CD4-positive, alpha-beta T cell treated with Interleukin-6 for 4 hours (primary cell): Measurements from ENCODE around the gene RNF152.

Source experiments
- DNase-seq: peaks from one replicate; pipeline ENCODE4 v3.0.0-alpha.2; 2020; ENCODE audit warnings: mixed read lengths

RNF152 gene

GRCh38 chr18:61892683-61893308 is at the start of gene RNF152:
RNF152 (minus strand) TSS chr18:61893007; CDS start chr18:61816463, 76,544 bp downstream.
- DNase-seq: peak; percentile 34

- no peak for DNase-seq
Measured at GRCh38 chr18:61941948-61942471, 49.2 kb upstream of the RNF152 start.

- no peak for DNase-seq
Measured at GRCh38 chr18:61939046-61939674, 46.4 kb upstream of the RNF152 start.

GRCh38 chr18:61935362-61935761 is 42.6 kb upstream of the RNF152 start:
- DNase-seq: no peak

GRCh38 chr18:61931654-61932379 is 39.0 kb upstream of the RNF152 start:
- DNase-seq: no peak

GRCh38 chr18:61929881-61930640 is 37.3 kb upstream of the RNF152 start:
- DNase-seq: no peak

- DNase-seq: no peak
Measured at GRCh38 chr18:61926532-61926931, 33.7 kb upstream of the RNF152 start.

- DNase-seq: no peak
Measured at GRCh38 chr18:61924550-61924949, 31.7 kb upstream of the RNF152 start.

- DNase-seq: no peak
Measured at GRCh38 chr18:61922435-61922834, 29.6 kb upstream of the RNF152 start.

GRCh38 chr18:61921621-61922235 is 28.9 kb upstream of the RNF152 start:
- DNase-seq: no peak

- DNase-seq: no peak
Measured at GRCh38 chr18:61917818-61918217, 25.0 kb upstream of the RNF152 start.

- no peak for DNase-seq
Measured at GRCh38 chr18:61912476-61912875, 19.7 kb upstream of the RNF152 start.

- no peak for DNase-seq
Measured at GRCh38 chr18:61910101-61910500, 17.3 kb upstream of the RNF152 start.

GRCh38 chr18:61908661-61909060 is 15.9 kb upstream of the RNF152 start:
- DNase-seq: no peak

- DNase-seq: peak; percentile 42
Measured at GRCh38 chr18:61901323-61901986, 8.6 kb upstream of the RNF152 start.

- no peak for DNase-seq
Measured at GRCh38 chr18:61900504-61901281, 7.9 kb upstream of the RNF152 start.

GRCh38 chr18:61898640-61899101 is 5.9 kb upstream of the RNF152 start:
- no peak for DNase-seq

GRCh38 chr18:61896757-61897156 is 4.0 kb upstream of the RNF152 start:
- DNase-seq: no peak

- no peak for DNase-seq
Measured at GRCh38 chr18:61896118-61896517, 3.3 kb upstream of the RNF152 start.

GRCh38 chr18:61894751-61895524 is 2.1 kb upstream of the RNF152 start:
- DNase-seq: no peak
